Activated CD4-positive, alpha-beta T cell treated with anti-CD3 and anti-CD28 coated beads, Interleukin-10, Interleukin-2, amounts not matched to agents 100 ng/mL and 50 ng/mL, durations not matched to agents 16 hours and 8 hours (primary cell): ENCODE measurements around the gene ZNF547.
"Not testable (repeated sequence)": the region's sequence is repeated elsewhere in the genome, so short reads cannot be mapped to it uniquely, and the experiment has no call there.

Experiments
- DNase-seq: peaks from one replicate; pipeline ENCODE4 v3.0.0-alpha.2; 2020

The ZNF547 gene

GRCh38 chr19:57362997-57363687 lies at the start of gene ZNF547, which contains the start of gene TRAPPC2B:
TSS of gene ZNF547 (plus strand) at chr19:57363551. CDS start at chr19:57368556, 5,005 bp downstream.
TSS of gene TRAPPC2B (plus strand) at chr19:57363551. CDS start at chr19:57364834, 1,283 bp downstream.
- peak; percentile 98 for DNase-seq

- no peak for DNase-seq
Measured at GRCh38 chr19:57314146-57314545, 49.2 kb upstream of the ZNF547 start.

GRCh38 chr19:57317503-57317902 lies 45.8 kb upstream of the ZNF547 start:
- DNase-seq: no peak

DNA sequence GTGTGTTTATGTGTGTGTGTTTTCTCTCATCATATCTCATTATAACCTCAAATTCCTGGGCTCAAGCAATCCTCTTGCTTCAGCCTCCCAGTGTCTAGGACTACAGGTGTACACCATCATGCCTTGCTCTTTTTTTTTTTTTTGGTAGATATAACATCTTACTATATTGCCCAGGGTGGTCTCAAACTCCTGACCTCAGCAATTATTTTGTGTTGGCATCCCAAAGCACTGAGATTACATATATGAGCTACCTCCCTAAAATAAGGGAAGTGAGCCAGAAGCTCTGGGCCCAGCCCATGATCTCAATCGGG lies 43.5 kb upstream of the ZNF547 start:
- DNase-seq: no peak

- peak; percentile 96 for DNase-seq
Measured at GRCh38 chr19:57320180-57321084, 42.9 kb upstream of the ZNF547 start, which contains the start of gene ZNF543. TSS of gene ZNF543 (plus strand) at chr19:57320472. CDS start at chr19:57320854, 382 bp downstream.

GRCh38 chr19:57321116-57321515 lies 42.2 kb upstream of the ZNF547 start:
- no peak for DNase-seq

DNA sequence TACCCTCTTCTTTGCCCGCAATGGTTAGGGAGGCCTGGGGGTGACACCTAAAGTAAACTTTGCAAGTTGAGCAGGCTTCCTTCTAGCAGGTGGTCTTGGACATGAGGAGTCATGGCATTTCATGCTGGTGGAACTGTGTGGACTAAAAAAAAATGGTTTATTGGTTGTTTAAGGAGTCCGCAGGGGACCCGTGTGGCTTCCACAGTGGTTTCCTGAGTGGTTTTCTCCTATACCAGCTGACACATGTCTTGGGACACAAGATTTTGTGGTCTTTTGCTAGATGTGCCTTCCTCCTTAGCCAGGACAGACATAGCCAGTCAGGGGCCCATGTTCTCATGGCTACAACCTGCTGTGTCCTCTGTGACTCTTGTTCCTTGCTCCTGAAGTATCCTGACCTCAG lies 41.6 kb upstream of the ZNF547 start:
- no peak for DNase-seq

DNA sequence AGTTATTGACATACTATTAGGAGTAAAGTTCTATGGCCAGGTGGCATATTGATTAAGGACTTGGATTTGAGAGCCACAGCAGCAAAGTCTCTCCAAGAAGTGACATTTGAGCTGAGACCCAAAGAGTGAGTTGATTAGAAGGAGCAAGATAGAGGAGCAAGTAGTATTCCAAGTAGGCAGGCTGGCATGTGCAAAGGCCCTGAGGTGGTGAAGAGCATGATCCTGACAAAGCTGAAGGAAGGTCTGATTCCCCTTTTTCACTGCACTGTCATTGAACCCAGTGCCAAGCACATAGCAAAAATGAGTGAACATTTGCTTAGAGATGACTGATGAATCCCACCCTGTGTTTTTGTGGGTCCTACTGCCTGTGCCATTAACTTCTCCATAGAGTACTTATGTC lies 38.4 kb upstream of the ZNF547 start:
- DNase-seq: no peak

DNA sequence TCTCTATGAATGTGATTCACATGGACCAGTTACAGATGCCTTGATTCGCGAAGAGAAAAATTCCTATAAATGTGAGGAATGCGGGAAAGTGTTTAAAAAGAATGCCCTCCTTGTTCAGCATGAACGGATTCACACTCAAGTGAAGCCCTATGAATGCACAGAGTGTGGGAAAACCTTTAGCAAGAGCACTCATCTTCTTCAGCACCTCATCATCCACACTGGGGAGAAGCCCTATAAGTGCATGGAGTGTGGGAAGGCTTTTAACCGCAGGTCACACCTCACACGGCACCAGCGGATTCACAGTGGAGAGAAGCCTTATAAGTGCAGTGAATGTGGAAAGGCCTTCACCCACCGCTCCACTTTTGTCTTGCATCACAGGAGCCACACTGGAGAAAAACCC lies 35.4 kb upstream of the ZNF547 start:
- no peak for DNase-seq

- DNase-seq: no peak
Measured at GRCh38 chr19:57334191-57334590, 29.2 kb upstream of the ZNF547 start.

- no peak for DNase-seq
Measured at GRCh38 chr19:57338877-57339276, 24.5 kb upstream of the ZNF547 start.

DNA sequence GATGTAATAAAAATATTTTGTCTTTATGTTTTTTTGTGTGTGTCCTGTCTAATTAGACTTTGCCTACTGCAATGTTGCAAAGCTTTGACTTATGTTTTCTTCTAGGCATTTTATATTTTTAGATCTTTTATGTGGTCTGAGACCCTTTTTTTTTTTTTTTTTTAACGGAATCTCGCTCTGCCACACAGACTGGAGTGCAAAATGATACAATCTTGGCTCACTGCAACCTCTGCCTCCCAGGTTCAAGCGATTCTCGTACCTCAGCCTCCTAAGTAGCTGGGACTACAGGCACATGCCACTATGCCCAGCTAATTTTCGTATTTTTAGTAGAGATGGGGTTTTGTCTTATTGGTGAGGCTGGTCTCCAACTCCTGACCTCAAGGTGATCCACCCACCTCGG lies 20.8 kb upstream of the ZNF547 start:
- DNase-seq: no peak

GRCh38 chr19:57348136-57348535 lies 15.2 kb upstream of the ZNF547 start:
- no peak for DNase-seq

DNA sequence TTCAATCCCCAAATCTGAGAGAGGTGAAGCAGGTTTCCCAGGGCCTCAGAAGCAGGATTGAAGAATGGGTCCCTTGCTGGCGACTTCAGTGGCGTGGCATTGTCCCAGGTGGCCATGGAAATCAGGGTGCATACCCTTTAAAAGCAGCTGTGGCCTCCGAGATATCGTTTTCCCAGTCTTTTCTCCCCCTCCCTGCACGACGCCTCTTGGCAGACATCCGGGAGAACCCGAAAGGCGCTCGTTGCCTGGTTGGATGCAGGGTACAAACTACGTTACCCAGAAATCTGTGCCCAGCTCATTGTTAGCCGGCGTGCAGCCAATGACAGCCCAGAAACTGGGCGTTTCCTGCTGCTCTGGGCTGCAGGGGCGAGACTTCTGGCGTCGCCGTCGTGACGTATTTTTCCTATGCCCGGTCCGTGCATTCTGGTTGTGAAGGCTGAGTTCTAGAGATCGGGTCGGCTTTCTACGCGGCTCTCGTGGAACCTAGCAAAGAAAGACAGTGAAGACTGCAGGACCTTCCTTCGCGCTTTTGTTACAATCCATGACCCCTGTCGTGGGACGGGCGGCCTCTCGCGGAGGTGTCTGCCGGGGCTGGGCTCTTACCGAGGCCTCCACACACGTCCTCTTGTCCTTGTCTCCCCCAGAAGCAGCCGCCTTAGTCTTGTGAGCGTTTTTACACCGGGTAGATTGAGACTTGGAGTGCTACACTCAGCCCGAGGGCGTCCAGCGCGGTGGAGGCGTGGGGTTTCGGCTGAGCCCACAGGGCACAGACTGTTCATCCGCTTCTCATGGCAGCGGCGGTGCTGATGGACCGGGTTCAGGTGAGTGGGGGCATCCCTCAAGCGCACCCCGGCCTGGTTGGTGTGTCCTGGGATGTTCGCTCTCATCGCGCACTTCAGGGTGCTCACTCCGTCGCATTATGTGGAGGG lies 12.2 kb upstream of the ZNF547 start, which contains the start of gene ZNF304:
ZNF304 (plus strand) TSS at position 395 of the 929 bp plus-strand sequence; CDS start at position 789, 394 bp downstream.
- peak; percentile 94 for DNase-seq

GRCh38 chr19:57351867-57352266 lies 11.5 kb upstream of the ZNF547 start:
- no peak for DNase-seq

DNA sequence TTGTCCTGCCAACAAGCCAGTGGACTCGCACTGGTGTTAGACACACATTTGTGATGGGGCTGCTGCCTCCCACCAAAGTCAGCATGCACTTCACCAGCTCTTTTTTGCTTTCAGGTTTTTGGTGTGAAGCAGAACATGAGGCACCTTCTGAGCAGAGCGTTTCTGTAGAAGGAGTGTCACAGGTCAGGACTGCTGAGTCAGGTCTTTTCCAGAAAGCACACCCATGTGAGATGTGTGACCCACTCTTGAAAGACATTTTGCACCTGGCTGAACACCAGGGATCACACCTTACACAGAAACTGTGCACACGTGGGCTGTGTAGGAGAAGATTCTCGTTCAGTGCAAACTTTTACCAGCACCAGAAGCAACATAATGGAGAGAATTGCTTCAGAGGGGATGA lies 7.4 kb upstream of the ZNF547 start:
- DNase-seq: no peak

DNA sequence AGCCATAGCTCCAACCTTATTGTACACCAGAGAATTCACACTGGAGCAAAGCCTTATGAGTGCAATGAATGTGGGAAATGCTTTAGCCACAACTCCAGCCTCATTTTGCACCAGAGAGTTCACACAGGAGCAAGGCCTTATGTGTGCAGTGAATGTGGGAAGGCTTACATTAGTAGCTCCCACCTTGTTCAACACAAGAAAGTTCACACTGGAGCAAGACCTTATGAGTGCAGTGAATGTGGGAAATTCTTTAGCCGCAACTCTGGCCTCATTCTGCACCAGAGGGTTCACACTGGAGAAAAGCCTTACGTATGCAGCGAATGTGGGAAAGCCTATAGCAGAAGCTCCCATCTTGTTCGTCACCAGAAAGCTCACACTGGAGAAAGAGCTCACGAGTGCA lies 5.9 kb upstream of the ZNF547 start:
- no peak for DNase-seq

- DNase-seq: no peak
Measured at GRCh38 chr19:57359300-57359699, 4.1 kb upstream of the ZNF547 start.

GRCh38 chr19:57362419-57362818 lies 932 bp upstream of the ZNF547 start:
- no peak for DNase-seq

GRCh38 chr19:57363688-57364181 lies 384 bp downstream of the ZNF547 start:
- DNase-seq: no peak

- no peak for DNase-seq
Measured at GRCh38 chr19:57366776-57367175, 3.4 kb downstream of the ZNF547 start.

DNA sequence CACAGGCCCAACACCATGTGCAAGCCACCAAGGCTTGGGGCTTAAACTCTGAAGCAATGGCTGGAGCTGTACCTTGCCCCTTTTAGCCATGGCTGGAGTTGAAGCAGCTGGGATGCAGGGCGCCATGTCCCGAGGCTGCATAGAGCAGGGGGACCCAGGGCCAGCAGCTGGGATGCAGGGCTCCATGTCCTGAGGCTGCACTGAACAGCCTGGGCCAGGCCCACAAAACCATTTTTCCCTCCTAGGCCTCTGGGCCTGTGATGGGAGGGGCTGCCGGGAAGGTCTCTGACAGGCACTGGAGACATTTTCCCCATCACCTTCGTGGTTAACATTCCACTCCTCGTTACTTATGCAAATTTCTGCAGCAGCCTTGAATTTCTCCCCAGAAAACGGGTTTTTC lies 10.8 kb downstream of the ZNF547 start:
- DNase-seq: no peak

DNA sequence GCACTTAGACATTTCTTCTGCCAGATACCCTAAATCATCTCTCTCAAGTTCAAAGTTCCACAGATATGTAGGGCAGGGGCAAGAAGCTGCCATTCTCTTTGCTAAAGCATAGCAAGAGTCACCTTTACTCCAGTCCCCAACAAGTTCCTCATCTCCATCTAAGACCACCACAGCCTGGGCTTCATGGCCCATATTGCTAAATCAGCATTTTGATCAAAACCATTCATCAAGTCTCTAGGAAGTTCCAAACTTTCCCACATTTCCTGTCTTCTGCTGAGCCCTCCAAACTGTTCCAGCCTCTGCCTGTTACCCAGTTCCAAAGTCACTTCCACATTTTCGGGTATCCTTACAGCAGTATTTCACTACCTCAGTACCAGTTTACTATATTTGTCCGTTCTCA lies 11.3 kb downstream of the ZNF547 start:
- not testable (repeated sequence) for DNase-seq
